ENCODE data around the gene TPTE2. TPM values are rescaled to one million over a fixed set of nuclear protein-coding genes. Genes with fewer than 3 reads are reported as not detected.
"Not testable (repeated sequence)": the region's sequence is repeated elsewhere in the genome, so short reads cannot be mapped to it uniquely, and the experiment has no call there.

Gene TPTE2
- not detected for polyA plus RNA-seq

- H3K9me3 Mint-ChIP-seq; H3K27ac Mint-ChIP-seq; H3K4me3 Mint-ChIP-seq; H3K36me3 Mint-ChIP-seq; DNase-seq; H3K27me3 Mint-ChIP-seq (ENCODE audit: low read depth in 3 of 3); H3K4me1 Mint-ChIP-seq: not testable (repeated sequence)
These were observed at the start of gene TPTE2 for GRCh38 chr13:19561127-19561582. Gene TPTE2, minus strand, starts transcription at chr13:19561532. Its CDS starts 58,298 bp downstream, at chr13:19503234.

DNA sequence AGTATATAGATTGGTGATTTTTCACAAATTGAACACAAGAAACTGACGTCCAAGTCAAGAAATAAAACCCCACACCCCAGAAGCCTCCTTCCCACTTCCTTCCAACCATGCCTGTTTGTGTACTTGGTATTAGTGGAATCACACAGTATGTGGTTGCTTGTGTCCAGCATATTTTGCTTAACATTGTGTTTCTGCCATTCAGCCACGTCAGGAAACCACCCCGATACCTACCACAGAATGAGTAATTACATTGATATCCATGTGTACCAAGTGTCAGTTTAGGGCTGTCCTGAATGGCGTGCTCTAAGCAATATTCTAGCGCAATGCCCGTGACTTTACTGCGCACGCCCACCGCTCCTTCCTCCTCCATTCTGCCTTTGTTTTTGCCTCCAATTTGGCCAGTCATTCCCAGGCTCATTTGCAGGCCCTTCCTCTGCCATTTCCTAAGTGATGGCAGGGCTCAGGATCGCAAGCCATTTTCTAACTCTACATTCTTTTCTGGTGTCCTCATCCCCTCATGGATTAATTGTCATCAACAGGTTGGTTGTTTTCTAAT, 46.3 kb upstream of the TPTE2 start:
- Mint-ChIP-seq H3K27me3 (ENCODE audit: low read depth in 3 of 3) (peaks cover 2 to 21% (median 5%) of the 10 kb centered on the region in 3 donors), H3K9me3 (peaks cover 0 to 1% (median 0%) of the 10 kb centered on the region in 6 donors), H3K4me3 (no peak overlapping the region), H3K36me3 (peaks cover 0 to 5% (median 0%) of the 10 kb centered on the region in 3 donors), H3K27ac (no peak overlapping the region), H3K4me1 (peaks cover 0 to 5% of the 10 kb centered on the region in 2 donors)
- DNase-seq = no peak

GRCh38 chr13:19606737-19607136, 45.4 kb upstream of the TPTE2 start:
- H3K4me1 Mint-ChIP-seq = peaks cover 0 to 5% of the 10 kb centered on the region in 2 donors
- no peak for DNase-seq
- peaks cover 2 to 22% (median 5%) of the 10 kb centered on the region in 3 donors for H3K27me3 Mint-ChIP-seq (ENCODE audit: low read depth in 3 of 3)
- H3K9me3 Mint-ChIP-seq = peaks cover 0 to 1% (median 0%) of the 10 kb centered on the region in 6 donors
- H3K27ac Mint-ChIP-seq = no peak overlapping the region
- H3K4me3 Mint-ChIP-seq = no peak overlapping the region
- peaks cover 0 to 5% (median 0%) of the 10 kb centered on the region in 3 donors for H3K36me3 Mint-ChIP-seq

DNA sequence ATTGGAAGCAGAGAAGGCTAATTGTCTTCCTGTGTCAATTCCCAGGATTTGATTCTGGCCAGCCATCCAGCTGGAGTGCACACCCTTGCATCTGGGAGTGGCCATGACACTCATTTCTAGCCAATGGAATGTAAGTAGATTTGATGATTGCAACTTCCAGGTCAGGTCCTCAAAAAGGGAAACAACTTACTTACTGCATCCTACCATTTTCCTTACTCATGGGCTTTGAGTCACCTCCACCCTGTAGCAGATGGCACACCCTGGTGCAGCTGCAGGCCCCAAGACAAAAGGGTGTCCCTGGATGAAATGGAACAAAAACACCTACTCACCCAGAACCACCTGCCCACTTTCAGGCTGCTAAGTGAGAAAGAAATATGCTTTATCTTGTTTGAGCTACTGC, 44.8 kb upstream of the TPTE2 start:
- peaks cover 0 to 5% (median 0%) of the 10 kb centered on the region in 3 donors for H3K36me3 Mint-ChIP-seq
- H3K27me3 Mint-ChIP-seq (ENCODE audit: low read depth in 3 of 3) = peaks cover 2 to 24% (median 5%) of the 10 kb centered on the region in 3 donors
- no peak overlapping the region for H3K4me3 Mint-ChIP-seq
- H3K9me3 Mint-ChIP-seq = peaks cover 0 to 1% (median 0%) of the 10 kb centered on the region in 6 donors
- no peak for DNase-seq
- no peak overlapping the region for H3K27ac Mint-ChIP-seq
- peaks cover 0 to 5% of the 10 kb centered on the region in 2 donors for H3K4me1 Mint-ChIP-seq

- DNase-seq = no peak
- no peak overlapping the region for H3K4me3 Mint-ChIP-seq
- H3K9me3 Mint-ChIP-seq = peaks cover 0 to 1% (median 0%) of the 10 kb centered on the region in 6 donors
- peaks cover 2 to 29% (median 7%) of the 10 kb centered on the region in 3 donors for H3K27me3 Mint-ChIP-seq (ENCODE audit: low read depth in 3 of 3)
- H3K36me3 Mint-ChIP-seq = peaks cover 0 to 5% (median 0%) of the 10 kb centered on the region in 3 donors
- H3K27ac Mint-ChIP-seq = no peak overlapping the region
- H3K4me1 Mint-ChIP-seq = peaks cover 0 to 5% of the 10 kb centered on the region in 2 donors
These were observed 44.0 kb upstream of the TPTE2 start for GRCh38 chr13:19605161-19605955.

DNA sequence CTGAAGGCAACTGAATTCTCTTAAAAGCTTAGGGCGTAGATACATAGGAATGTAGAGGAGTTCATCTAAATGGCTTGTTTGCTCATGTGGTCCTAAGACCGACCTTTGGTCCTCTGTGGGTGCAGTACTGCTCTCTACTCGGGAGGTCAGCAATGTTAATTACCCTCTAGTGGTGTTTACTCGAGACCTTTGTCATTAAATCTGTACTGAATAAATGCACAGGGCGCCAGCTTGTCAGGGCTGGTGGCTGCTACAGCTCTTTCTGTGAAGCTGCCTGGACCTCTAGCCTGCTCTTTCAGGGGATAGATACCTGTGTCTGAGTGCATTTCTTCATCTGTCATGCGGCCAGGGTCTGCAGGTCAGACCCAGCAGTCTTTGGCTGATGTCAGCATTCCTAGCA, 43.0 kb upstream of the TPTE2 start:
- peaks cover 0 to 5% (median 0%) of the 10 kb centered on the region in 3 donors for H3K36me3 Mint-ChIP-seq
- no peak overlapping the region for H3K4me3 Mint-ChIP-seq
- H3K27ac Mint-ChIP-seq = no peak overlapping the region
- no peak for DNase-seq
- H3K4me1 Mint-ChIP-seq = peaks cover 0 to 5% of the 10 kb centered on the region in 2 donors
- H3K9me3 Mint-ChIP-seq = peaks cover 0 to 1% (median 0%) of the 10 kb centered on the region in 6 donors
- peaks cover 4 to 37% (median 9%) of the 10 kb centered on the region in 3 donors for H3K27me3 Mint-ChIP-seq (ENCODE audit: low read depth in 3 of 3)

DNA sequence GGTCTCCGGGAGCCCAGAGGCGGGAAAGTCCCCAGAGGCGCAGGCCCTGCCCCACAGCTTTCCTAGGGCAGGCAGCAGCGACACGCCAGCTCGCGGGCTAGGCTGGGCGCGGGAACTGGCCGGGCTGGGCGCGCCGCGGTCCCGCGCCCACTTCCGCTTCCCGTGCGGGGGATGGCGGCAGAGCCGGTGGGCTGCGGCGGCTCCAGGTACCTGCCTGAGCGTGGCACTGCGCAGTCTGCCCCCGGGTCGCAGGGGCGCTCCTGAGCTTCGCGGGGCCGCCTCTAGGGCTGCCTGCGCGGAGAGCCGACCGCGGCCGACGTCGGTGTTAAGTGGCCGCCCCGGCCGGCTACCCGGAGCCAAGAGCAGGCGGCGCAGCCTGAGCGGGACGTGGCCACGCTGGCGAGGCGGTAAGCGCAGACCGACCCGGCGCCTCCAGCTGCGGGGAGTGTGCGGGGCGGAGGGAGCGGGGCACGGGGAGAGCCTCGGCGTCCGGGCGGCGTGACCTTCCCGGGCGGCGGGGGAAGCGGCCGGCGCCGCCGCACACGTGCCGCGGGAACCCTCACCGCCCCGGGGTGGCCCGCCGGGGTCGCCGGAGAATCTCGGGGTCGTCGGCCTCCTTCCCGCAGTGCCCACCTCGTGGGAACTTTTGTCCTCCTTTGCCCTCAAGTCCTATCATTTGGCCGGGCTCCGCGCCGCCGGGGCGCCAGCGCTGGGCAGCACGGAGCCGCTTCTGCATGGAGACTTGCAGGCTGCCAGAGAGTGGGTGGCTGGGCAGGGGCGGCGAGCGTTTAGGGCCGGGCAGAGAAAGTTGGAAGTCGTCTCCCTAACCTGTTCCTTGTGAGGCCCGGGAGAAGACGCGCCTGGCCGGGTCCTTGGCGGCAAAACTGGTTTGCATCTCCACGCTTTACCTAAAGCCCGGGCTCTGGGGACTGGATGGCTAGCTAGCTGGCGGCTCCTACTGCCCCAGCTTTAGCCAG, 40.7 kb upstream of the TPTE2 start:
- Mint-ChIP-seq H3K36me3 (no peaks in the 10 kb centered on the region), H3K9me3 (peaks cover 0 to 1% (median 0%) of the 10 kb centered on the region in 6 donors), H3K27ac (no peak overlapping the region), H3K4me1 (peaks cover 0 to 5% of the 10 kb centered on the region in 2 donors), H3K27me3 (ENCODE audit: low read depth in 3 of 3) (peaks cover 5 to 46% (median 12%) of the 10 kb centered on the region in 3 donors), H3K4me3 (peak overlapping the region; percentile 63 to 79 (median 69))
- peak; percentile 25 to 40 (median 39) for DNase-seq

GRCh38 chr13:19597523-19597922, 36.2 kb upstream of the TPTE2 start:
- no peak overlapping the region for H3K27ac Mint-ChIP-seq

GRCh38 chr13:19596960-19597361, 35.6 kb upstream of the TPTE2 start:
- Mint-ChIP-seq H3K4me3 (no peak overlapping the region), H3K9me3 (no peaks in the 10 kb centered on the region), H3K27ac (no peak overlapping the region), H3K36me3 (peaks cover 0 to 4% (median 0%) of the 10 kb centered on the region in 3 donors), H3K4me1 (no peaks in the 10 kb centered on the region), H3K27me3 (ENCODE audit: low read depth in 3 of 3) (peaks cover 9 to 32% (median 16%) of the 10 kb centered on the region in 3 donors)
- DNase-seq = no peak

More at GRCh38 chr13:19597523-19597922, 36.2 kb upstream of the TPTE2 start:
- no peaks in the 10 kb centered on the region for H3K9me3 Mint-ChIP-seq
- no peaks in the 10 kb centered on the region for H3K4me1 Mint-ChIP-seq
- H3K4me3 Mint-ChIP-seq = no peak overlapping the region
- peaks cover 0 to 3% (median 0%) of the 10 kb centered on the region in 3 donors for H3K36me3 Mint-ChIP-seq
- H3K27me3 Mint-ChIP-seq (ENCODE audit: low read depth in 3 of 3) = peaks cover 9 to 32% (median 16%) of the 10 kb centered on the region in 3 donors
- no peak for DNase-seq

GRCh38 chr13:19596086-19596485, 34.8 kb upstream of the TPTE2 start:
- Mint-ChIP-seq H3K27ac (no peak overlapping the region), H3K9me3 (no peaks in the 10 kb centered on the region), H3K4me1 (no peaks in the 10 kb centered on the region), H3K36me3 (peaks cover 0 to 6% (median 0%) of the 10 kb centered on the region in 3 donors), H3K4me3 (no peak overlapping the region), H3K27me3 (ENCODE audit: low read depth in 3 of 3) (peaks cover 9 to 29% (median 16%) of the 10 kb centered on the region in 3 donors)
- no peak for DNase-seq

- Mint-ChIP-seq H3K9me3 (no peaks in the 10 kb centered on the region), H3K4me1 (peaks cover 5 to 6% of the 10 kb centered on the region in 2 donors), H3K36me3 (peaks cover 0 to 6% (median 3%) of the 10 kb centered on the region in 3 donors), H3K27me3 (ENCODE audit: low read depth in 3 of 3) (peaks cover 6 to 10% (median 9%) of the 10 kb centered on the region in 3 donors), H3K27ac (no peak overlapping the region), H3K4me3 (no peak overlapping the region)
- DNase-seq = no peak
These were observed 31.4 kb upstream of the TPTE2 start for GRCh38 chr13:19592657-19593180.

DNA sequence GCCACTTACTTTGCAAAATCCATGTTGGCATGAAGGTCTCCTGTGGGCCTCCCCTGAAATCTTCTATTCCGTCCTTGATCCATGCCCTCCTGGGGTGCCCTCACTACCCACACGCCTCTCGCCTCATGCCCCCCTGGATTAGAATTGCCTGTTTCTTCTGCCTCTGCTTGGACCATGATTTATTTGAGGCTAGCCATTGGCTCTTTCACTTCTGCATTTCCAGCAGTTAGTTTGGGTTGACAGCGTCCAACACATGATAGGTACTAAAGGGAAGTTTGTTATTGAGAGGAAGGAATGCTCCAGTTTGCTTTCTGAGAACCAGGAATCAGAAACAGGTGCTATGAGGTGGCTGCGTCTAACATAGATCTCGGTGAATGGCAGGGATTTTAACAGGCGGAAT, 30.5 kb upstream of the TPTE2 start:
- H3K4me3 Mint-ChIP-seq = no peak overlapping the region

GRCh38 chr13:19590423-19590822, 29.1 kb upstream of the TPTE2 start:
- H3K9me3 Mint-ChIP-seq = peaks cover 0 to 9% (median 0%) of the 10 kb centered on the region in 6 donors

More for the DNA sequence above, 30.5 kb upstream of the TPTE2 start:
- Mint-ChIP-seq H3K9me3 (peaks cover 0 to 4% (median 0%) of the 10 kb centered on the region in 6 donors), H3K27me3 (ENCODE audit: low read depth in 3 of 3) (peaks cover 3 to 10% (median 9%) of the 10 kb centered on the region in 3 donors), H3K36me3 (peaks cover 0 to 6% (median 3%) of the 10 kb centered on the region in 3 donors), H3K4me1 (peaks cover 14% of the 10 kb centered on the region in 2 donors), H3K27ac (no peak overlapping the region)
- no peak for DNase-seq

More at GRCh38 chr13:19590423-19590822, 29.1 kb upstream of the TPTE2 start:
- Mint-ChIP-seq H3K27me3 (ENCODE audit: low read depth in 3 of 3) (peaks cover 0 to 12% (median 8%) of the 10 kb centered on the region in 3 donors), H3K36me3 (peaks cover 3 to 17% (median 7%) of the 10 kb centered on the region in 3 donors), H3K27ac (no peak overlapping the region), H3K4me3 (no peak overlapping the region), H3K4me1 (peaks cover 25 to 27% of the 10 kb centered on the region in 2 donors)
- DNase-seq = no peak

Data from immature natural killer cell (primary cell).